ENCODE data around the gene TFPT. TPM values are rescaled to one million over a fixed set of nuclear protein-coding genes. Genes with fewer than 3 reads are reported as not detected.

The TFPT gene
- 10 to 100 TPM in 1 of 2 donors, 1 to 10 TPM in 1; 6.5 to 11.9 TPM for total RNA-seq

DNA sequence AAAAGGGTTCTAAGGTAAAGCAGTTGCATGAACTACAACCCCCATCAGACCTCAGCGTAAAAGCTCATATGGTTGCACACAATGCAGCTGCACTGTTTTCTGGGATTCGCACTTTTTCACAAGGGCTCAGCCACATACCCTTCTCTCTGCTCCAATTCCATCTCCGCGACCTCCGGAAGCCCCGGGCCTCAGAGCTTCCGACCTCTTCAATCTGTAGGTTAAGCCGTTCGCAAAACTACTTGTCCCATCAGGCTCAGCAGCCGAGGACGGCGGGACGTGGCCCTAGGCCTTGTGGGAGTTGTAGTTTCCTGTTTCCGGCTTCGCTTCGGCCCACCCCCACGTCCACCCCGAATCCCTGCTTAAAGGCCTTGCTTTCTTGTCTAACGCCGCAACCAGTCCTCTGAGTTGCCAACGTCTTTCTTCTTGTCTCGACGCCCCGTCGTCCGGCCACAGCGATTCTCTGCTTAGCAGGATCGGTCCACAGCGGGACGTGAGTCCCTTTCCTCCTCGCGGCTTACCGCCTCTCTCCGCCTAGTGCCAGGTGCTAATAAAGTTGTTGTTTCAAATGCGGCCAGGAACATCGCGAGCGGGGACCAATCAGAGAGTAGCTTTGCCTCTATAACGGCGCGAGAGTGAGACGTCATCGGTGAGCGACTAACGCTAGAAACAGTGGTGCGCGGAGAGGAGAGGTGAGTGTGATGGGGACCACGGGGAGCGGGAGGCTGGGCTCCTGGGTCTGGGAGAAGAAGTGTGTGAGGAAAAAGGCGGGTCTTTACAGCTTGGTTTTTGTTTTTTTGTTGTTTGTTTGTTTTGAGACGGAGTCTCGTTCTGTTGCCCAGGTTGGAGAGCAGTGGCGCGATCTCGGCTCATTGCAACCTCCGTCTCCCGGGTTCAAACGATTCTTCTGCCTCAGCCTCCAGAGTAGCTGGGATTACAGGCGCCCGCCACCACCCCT is at the start of gene TFPT, which contains the start of gene PRPF31:
Gene TFPT (minus strand): TSS at position 549 of the 955 bp plus-strand sequence. CDS start 388 bp downstream, at position 161.
Gene PRPF31 (plus strand): TSS at position 646 of the 955 bp plus-strand sequence. CDS start 2,525 bp downstream, outside the sequence.
- WGBS, 2 donors = 0% methylated on average over 52 to 60 of the region's 60 CpGs
- intact Hi-C loops (cut with DNase I) = no loop called here

GRCh38 chr19:54165222-54165621 is 49.8 kb upstream of the TFPT start:
- 91 to 93% methylated on average over 25 of the region's 25 CpGs for WGBS, 2 donors
- intact Hi-C loops (cut with DNase I) = loop anchor here (5.0 kb wide), 1 partner anchor 67 kb away; no protein-coding TSS in a partner anchor
- H3K4me1 ChIP-seq = peaks cover 34% of the 10 kb centered on the region
- H3K27ac ChIP-seq = no peak overlapping the region
- no peaks in the 10 kb centered on the region for H3K36me3 ChIP-seq (replicated peaks in 1 of 2; ENCODE audit: insufficient read depth in 1 of 2, low read depth in 2 of 2)
- TF ChIP-seq, protein P1, sequence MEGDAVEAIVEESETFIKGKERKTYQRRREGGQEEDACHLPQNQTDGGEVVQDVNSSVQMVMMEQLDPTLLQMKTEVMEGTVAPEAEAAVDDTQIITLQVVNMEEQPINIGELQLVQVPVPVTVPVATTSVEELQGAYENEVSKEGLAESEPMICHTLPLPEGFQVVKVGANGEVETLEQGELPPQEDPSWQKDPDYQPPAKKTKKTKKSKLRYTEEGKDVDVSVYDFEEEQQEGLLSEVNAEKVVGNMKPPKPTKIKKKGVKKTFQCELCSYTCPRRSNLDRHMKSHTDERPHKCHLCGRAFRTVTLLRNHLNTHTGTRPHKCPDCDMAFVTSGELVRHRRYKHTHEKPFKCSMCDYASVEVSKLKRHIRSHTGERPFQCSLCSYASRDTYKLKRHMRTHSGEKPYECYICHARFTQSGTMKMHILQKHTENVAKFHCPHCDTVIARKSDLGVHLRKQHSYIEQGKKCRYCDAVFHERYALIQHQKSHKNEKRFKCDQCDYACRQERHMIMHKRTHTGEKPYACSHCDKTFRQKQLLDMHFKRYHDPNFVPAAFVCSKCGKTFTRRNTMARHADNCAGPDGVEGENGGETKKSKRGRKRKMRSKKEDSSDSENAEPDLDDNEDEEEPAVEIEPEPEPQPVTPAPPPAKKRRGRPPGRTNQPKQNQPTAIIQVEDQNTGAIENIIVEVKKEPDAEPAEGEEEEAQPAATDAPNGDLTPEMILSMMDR (IDR thresholded peaks at IDR 0.05) = no peak
- no peak for TF ChIP-seq POLR2A (IDR thresholded peaks at IDR 0.05)
- no peaks in the 10 kb centered on the region for H3K9me3 ChIP-seq
- H3K4me3 ChIP-seq = no peak overlapping the region
- no peaks in the 10 kb centered on the region for H3K27me3 ChIP-seq
- no peak for DNase-seq
- ATAC-seq = no peak

More for the DNA sequence above, at the start of gene TFPT, which contains the start of gene PRPF31:
- H3K4me1 ChIP-seq = peaks cover 27% of the 10 kb centered on the region
- ATAC-seq = peak; percentile 95
- H3K36me3 ChIP-seq (replicated peaks in 1 of 2; ENCODE audit: insufficient read depth in 1 of 2, low read depth in 2 of 2) = peaks cover 0 to 6% of the 10 kb centered on the region in 2 donors
- peak within 1 kb of the TSS; percentile 67 to 93 (median 83) for H3K27ac ChIP-seq
- peak within 1 kb of the TSS; percentile 59 to 69 for H3K4me3 ChIP-seq
- H3K9me3 ChIP-seq = no peaks in the 10 kb centered on the region
- no peaks in the 10 kb centered on the region for H3K27me3 ChIP-seq
- TF ChIP-seq POLR2A (IDR thresholded peaks at IDR 0.05) = peak in 2 of 3 donors; percentile 80 to 82
- TF ChIP-seq, protein P1 (IDR thresholded peaks at IDR 0.05) = peak in 2 of 7 experiments; percentile 13 to 20
- DNase-seq = peak; percentile 96 to 98 (median 98)

GRCh38 chr19:54164369-54165068 is 49.1 kb upstream of the TFPT start:
- no peaks in the 10 kb centered on the region for H3K9me3 ChIP-seq
- no peaks in the 10 kb centered on the region for H3K27me3 ChIP-seq
- 19 to 26% methylated on average over 13 to 35 of the region's 37 CpGs for WGBS, 2 donors
- H3K4me3 ChIP-seq = no peak overlapping the region
- no peaks in the 10 kb centered on the region for H3K36me3 ChIP-seq (replicated peaks in 1 of 2; ENCODE audit: insufficient read depth in 1 of 2, low read depth in 2 of 2)
- peak; percentile 61 to 75 (median 62) for DNase-seq
- ATAC-seq = no peak
- TF ChIP-seq POLR2A (IDR thresholded peaks at IDR 0.05) = peak in 1 of 3 donors; percentile 11
- TF ChIP-seq, protein P1 (IDR thresholded peaks at IDR 0.05) = no peak
- peaks cover 36% of the 10 kb centered on the region for H3K4me1 ChIP-seq
- H3K27ac ChIP-seq = no peak overlapping the region
- intact Hi-C loops (cut with DNase I) = loop anchor here (5.0 kb wide), 1 partner anchor 68 kb away; no protein-coding TSS in a partner anchor

- Histone ChIP-seq H3K4me1 (peaks cover 46% of the 10 kb centered on the region), H3K4me3 (no peak overlapping the region), H3K36me3 (replicated peaks in 1 of 2; ENCODE audit: insufficient read depth in 1 of 2, low read depth in 2 of 2) (no peaks in the 10 kb centered on the region), H3K27ac (peak overlapping the region in 2 of 4 donors; percentile 30 to 68), H3K9me3 (no peaks in the 10 kb centered on the region), H3K27me3 (no peaks in the 10 kb centered on the region)
- no peak for ATAC-seq
- TF ChIP-seq, protein P1 (IDR thresholded peaks at IDR 0.05) = no peak
- TF ChIP-seq POLR2A (IDR thresholded peaks at IDR 0.05) = peak in 1 of 3 donors; percentile 5
- intact Hi-C loops (cut with DNase I) = no loop called here
- 68% methylated on average over 14 of the region's 14 CpGs for WGBS, 2 donors
- no peak for DNase-seq
Measured at GRCh38 chr19:54162884-54163283, 47.4 kb upstream of the TFPT start.
